ENCODE data around the gene DNTTIP2. TPM values are rescaled to one million over a fixed set of nuclear protein-coding genes. Genes with fewer than 3 reads are reported as not detected.

DNTTIP2 gene
- total and polyA plus RNA-seq, 2 donors (not counting 3 experiments of a cell fraction or from before 2014, with no cell fraction given) = 8.0 to 53.7 TPM

GRCh38 chr1:93851327-93851712, 27.7 kb downstream of the DNTTIP2 start:
- POLR2A ChIA-PET = no interaction called here
- dilution Hi-C loops (cut with MboI; ENCODE audit: extremely low pct_ligation_motif_present, low sequenced_read_pairs) = no loop called here
- peaks cover 0 to 7% of the 10 kb centered on the region in 2 experiments for H3K27me3 ChIP-seq (ENCODE audit: control insufficient read depth in 2 of 2, insufficient read depth in 2 of 2, low read length in 2 of 2)
- no peaks in the 10 kb centered on the region for H4K20me1 ChIP-seq (replicated peaks; ENCODE audit: control insufficient read depth, extremely low read depth, insufficient read depth, low read length)
- no peak for FAIRE-seq
- no peak overlapping the region for H3K4me2 ChIP-seq (ENCODE audit: insufficient read depth, low read length)
- intact Hi-C loops (cut with micrococcal nuclease) = no loop called here
- CTCF ChIA-PET = interaction anchor here (1.0 to 2.4 kb wide), 9 partner anchors 34 to 546 kb away, joined by 3 to 22 read pairs (median 7); no protein-coding TSS in a partner anchor
- H3K4me1 ChIP-seq (ENCODE audit: control insufficient read depth, extremely low read depth, insufficient read depth, low read length) = peaks cover 8% of the 10 kb centered on the region
- H3K9me3 ChIP-seq (replicated peaks; ENCODE audit: control insufficient read depth, insufficient read depth, low read length) = no peaks in the 10 kb centered on the region
- no TSS peak for BruUV-seq (replicated peaks)
- TF ChIP-seq CTCF (IDR thresholded peaks at IDR 0.05; ENCODE audit: extremely low read depth in 1 of 2, insufficient read depth in 1 of 2, low read depth in 1 of 2, low read length in 2 of 2) = no peak
- TF ChIP-seq MYC (IDR thresholded peaks at IDR 0.05; ENCODE audit: low read depth, low read length) = no peak
- no peak for TF ChIP-seq POLR2AphosphoS5 (IDR thresholded peaks at IDR 0.05; ENCODE audit: insufficient read depth, low read depth, low read length)
- no peak for TF ChIP-seq POLR2A (IDR thresholded peaks at IDR 0.05; ENCODE audit: low read depth, low read length)
- no peak for TF ChIP-seq FOS (IDR thresholded peaks at IDR 0.05; ENCODE audit: borderline replicate concordance, insufficient read depth, low read length)
- TF ChIP-seq EZH2 (IDR thresholded peaks at IDR 0.05; ENCODE audit: borderline replicate concordance, low read depth, low read length, severe bottlenecking) = no peak
- TF ChIP-seq GATA2 (IDR thresholded peaks at IDR 0.05; ENCODE audit: insufficient read depth, insufficient read length, low read depth, low read length) = no peak
- no peak for TF ChIP-seq MAX (IDR thresholded peaks at IDR 0.05; ENCODE audit: insufficient read depth, insufficient read length)
- no peak for TF ChIP-seq JUN (IDR thresholded peaks at IDR 0.05; ENCODE audit: borderline replicate concordance, insufficient read depth, insufficient read length, low read depth)
- H3K4me3 ChIP-seq (replicated peaks in 1 of 3; ENCODE audit: insufficient read depth in 1 of 3, low read depth in 1 of 3, low read length in 3 of 3) = no peak overlapping the region
- no peak for DNase-seq (ENCODE audit: low read depth, low spot score)
- no peak overlapping the region for H2AFZ ChIP-seq (ENCODE audit: low read depth, low read length)
- H3K27ac ChIP-seq (ENCODE audit: insufficient read depth, low read depth, low read length) = no peak overlapping the region
- H3K9ac ChIP-seq (replicated peaks; ENCODE audit: extremely low read depth, insufficient read depth, low read length) = no peak overlapping the region
- H3K36me3 ChIP-seq (ENCODE audit: control insufficient read depth in 2 of 2, extremely low read depth in 1 of 2, insufficient read depth in 2 of 2, low read length in 2 of 2) = no peaks in the 10 kb centered on the region
- H3K9me1 ChIP-seq (replicated peaks; ENCODE audit: control insufficient read depth, extremely low read depth, insufficient read depth, low read length) = no peaks in the 10 kb centered on the region
- H3K79me2 ChIP-seq (ENCODE audit: control insufficient read depth, insufficient read depth, low read length) = no peaks in the 10 kb centered on the region
